ENCODE data around the gene UNC119. TPM values are rescaled to one million over a fixed set of nuclear protein-coding genes. Genes with fewer than 3 reads are reported as not detected.

Gene UNC119
- polyA plus RNA-seq, 3 donors = 12.5 to 16.6 (median 15.0) TPM

DNA sequence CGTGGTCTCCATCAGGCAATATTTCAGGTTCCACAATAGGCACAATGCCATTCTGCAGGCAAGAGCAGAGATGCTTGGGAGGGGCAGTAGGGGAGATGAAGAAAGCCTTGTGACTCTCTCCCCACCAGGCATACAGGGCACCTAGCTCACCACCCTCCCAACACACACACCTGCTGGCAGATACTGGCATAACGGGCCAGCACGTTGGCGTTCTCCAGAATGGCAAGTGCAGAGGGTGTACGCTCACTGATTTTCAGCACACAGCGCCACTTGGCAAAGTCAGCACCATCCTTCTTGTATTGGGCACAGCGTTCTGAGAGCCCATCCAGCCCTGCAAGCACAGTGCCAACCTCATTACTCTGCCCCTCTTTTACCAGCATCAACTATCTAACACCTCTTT lies 22.1 kb upstream of the UNC119 start:
- 85 to 96% (median 93%) methylated on average over 7 of the region's 7 CpGs for WGBS, 3 donors
- H3K27ac ChIP-seq (ENCODE audit: low read depth, low read length) = no peak overlapping the region

DNA sequence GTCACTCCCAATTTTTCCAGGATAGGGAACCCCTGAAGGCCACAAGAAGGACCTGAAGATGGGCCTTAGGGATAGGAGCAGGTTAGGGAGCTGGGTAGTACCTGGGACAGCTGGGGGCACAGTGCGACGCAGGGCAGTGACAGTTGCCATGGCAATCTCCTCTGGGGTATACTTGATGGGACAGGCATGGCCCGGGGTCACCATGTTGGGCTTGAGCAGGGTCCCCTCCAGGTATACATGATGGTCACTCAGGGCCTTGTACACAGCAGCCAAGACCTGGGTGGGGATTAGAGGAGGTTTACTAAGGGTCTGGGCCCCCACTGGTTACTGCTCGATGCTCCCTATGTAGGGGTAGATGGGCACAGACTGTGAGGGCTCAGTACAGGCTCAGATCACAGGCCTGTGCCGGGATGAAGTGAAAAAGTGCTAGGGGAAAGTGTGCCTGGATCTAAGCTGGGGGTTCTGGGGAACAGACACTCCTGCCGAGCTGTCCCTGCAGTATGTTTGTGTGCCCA lies 21.6 kb upstream of the UNC119 start:
- 92 to 98% (median 94%) methylated on average over 6 of the region's 6 CpGs for WGBS, 3 donors
- H3K27ac ChIP-seq (ENCODE audit: low read depth, low read length) = no peak overlapping the region

- 92 to 98% (median 95%) methylated on average over 9 of the region's 9 CpGs for WGBS, 3 donors
These were observed 21.1 kb upstream of the UNC119 start for GRCh38 chr17:28573521-28573920.

DNA sequence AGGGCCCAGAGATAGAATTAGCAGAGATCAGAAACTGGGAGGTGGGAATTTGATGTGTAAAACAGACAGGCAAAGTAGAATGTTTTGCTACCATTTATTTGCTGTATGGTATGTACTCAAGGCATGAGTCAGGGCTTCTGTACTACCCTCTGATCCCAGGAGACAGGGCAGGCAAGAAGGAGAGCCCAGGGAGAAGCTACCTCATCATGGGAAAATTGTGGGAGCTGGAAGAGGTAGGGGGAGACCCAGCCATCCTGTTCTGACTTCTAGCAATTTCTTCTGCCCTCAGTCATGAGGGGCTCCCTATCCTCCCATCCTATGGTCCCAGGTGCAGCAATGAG lies 20.6 kb upstream of the UNC119 start:
- no peak overlapping the region for H3K27ac ChIP-seq (ENCODE audit: low read depth, low read length)

More at GRCh38 chr17:28573521-28573920, 21.1 kb upstream of the UNC119 start:
- no peak overlapping the region for H3K27ac ChIP-seq (ENCODE audit: low read depth, low read length)

GRCh38 chr17:28572259-28573039 lies 20.0 kb upstream of the UNC119 start:
- no peak overlapping the region for H3K27ac ChIP-seq (ENCODE audit: low read depth, low read length)
- WGBS, 3 donors = 62 to 79% (median 74%) methylated on average over 5 of the region's 5 CpGs

GRCh38 chr17:28571361-28572122 lies 19.1 kb upstream of the UNC119 start, which contains the start of gene PIGS:
Gene PIGS, minus strand, starts transcription at chr17:28571524. Its CDS starts 28 bp downstream, at chr17:28571496.
- WGBS, 3 donors = 1% methylated on average over 39 to 49 of the region's 49 CpGs
- no peak within 1 kb of the TSS for H3K27ac ChIP-seq (ENCODE audit: low read depth, low read length)

DNA sequence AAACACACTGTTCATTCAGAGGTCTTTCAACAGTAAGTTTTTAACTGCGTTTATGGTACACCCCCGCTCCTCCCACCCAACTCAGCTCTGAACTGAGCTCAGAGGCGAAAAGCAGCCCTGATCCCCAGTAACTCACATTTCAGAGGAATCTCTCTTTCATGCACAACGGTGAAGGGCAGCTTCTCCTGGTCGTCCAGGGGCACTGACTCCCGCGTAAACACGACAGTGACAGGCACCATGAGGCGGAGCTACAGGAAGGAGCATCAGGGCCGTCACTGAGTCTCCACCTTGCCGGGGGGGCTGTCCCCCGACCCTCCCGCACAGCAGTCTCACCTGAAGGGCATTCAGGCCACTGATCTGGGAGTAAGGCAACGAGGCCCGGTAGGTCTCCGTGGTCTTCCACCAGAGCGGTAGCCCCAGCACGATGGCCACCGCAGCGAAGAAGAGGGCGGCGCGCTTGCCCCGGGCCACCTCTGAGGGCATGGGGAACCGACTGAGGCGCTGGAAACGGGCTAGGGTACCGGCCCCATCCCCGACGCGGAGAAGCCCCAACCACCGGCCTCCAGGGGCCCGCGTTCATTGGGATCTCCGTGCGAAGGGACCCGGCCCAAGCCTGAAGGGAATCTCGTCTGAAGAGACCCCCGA lies 18.4 kb upstream of the UNC119 start:
- WGBS, 3 donors = 1 to 2% (median 1%) methylated on average over 38 to 39 of the region's 39 CpGs
- no peak overlapping the region for H3K27ac ChIP-seq (ENCODE audit: low read depth, low read length)

- WGBS, 3 donors = 89 to 100% (median 100%) methylated on average over 1 of the region's 1 CpG
- no peak overlapping the region for H3K27ac ChIP-seq (ENCODE audit: low read depth, low read length)
These were observed 17.0 kb upstream of the UNC119 start for GRCh38 chr17:28569446-28569845.

- 70 to 88% (median 76%) methylated on average over 3 of the region's 3 CpGs for WGBS, 3 donors
- H3K27ac ChIP-seq (ENCODE audit: low read depth, low read length) = no peak overlapping the region
These were observed 15.2 kb upstream of the UNC119 start for GRCh38 chr17:28567604-28568003.

DNA sequence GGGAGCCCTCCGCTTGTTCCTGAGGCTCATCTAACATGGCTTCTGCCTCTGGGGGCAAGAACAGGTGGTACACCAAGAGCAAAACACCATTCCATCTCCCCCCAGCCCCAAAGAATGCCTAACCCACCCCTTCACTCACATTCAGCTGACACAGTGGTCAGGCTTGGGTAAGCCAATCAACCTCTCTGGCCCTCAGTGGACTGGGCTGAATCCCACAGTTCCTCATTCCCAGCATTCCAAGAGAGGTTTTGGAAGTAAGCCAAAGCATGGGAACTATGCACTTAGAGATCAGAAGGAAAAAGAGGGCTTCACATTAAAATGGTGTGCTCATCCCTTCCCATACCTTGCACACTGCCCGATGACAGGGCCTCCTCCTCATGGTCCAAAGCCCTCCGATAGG lies 11.1 kb upstream of the UNC119 start:
- 78 to 86% (median 82%) methylated on average over 3 of the region's 3 CpGs for WGBS, 3 donors
- no peak overlapping the region for H3K27ac ChIP-seq (ENCODE audit: low read depth, low read length)

- 91 to 97% (median 95%) methylated on average over 3 of the region's 3 CpGs for WGBS, 3 donors
- H3K27ac ChIP-seq (ENCODE audit: low read depth, low read length) = no peak overlapping the region
These were observed 2.6 kb upstream of the UNC119 start for GRCh38 chr17:28555022-28555421.

GRCh38 chr17:28554565-28554964 lies 2.1 kb upstream of the UNC119 start:
- 84 to 89% (median 87%) methylated on average over 6 of the region's 6 CpGs for WGBS, 3 donors

DNA sequence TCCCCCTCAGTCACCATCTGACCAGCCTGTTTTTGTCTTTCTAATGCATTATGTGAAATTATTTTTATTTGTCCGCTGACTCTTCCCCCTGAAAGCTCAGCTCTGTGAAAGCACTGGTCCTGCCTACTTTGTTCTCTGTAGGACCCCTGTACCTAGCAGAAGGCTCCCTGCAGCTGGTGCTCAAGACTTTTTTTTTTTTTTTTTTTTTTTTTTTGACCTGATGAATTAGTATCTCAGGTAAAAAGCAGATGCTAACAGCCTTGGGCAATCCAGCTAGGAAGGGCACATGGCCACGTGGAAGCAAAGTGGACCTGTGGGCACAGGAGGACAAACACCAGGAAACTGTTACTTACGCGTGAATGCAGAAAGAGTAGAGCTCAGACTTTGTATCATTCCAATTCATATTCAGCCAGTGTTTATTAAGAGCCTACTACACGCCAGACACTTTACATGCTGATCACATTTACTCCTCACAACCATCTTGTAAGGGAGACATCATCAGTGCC lies 629 bp upstream of the UNC119 start:
- H3K27ac ChIP-seq (ENCODE audit: low read depth, low read length) = no peak overlapping the region
- 88 to 94% (median 94%) methylated on average over 5 of the region's 5 CpGs for WGBS, 3 donors

More at GRCh38 chr17:28554565-28554964, 2.1 kb upstream of the UNC119 start:
- H3K27ac ChIP-seq (ENCODE audit: low read depth, low read length) = no peak overlapping the region

DNA sequence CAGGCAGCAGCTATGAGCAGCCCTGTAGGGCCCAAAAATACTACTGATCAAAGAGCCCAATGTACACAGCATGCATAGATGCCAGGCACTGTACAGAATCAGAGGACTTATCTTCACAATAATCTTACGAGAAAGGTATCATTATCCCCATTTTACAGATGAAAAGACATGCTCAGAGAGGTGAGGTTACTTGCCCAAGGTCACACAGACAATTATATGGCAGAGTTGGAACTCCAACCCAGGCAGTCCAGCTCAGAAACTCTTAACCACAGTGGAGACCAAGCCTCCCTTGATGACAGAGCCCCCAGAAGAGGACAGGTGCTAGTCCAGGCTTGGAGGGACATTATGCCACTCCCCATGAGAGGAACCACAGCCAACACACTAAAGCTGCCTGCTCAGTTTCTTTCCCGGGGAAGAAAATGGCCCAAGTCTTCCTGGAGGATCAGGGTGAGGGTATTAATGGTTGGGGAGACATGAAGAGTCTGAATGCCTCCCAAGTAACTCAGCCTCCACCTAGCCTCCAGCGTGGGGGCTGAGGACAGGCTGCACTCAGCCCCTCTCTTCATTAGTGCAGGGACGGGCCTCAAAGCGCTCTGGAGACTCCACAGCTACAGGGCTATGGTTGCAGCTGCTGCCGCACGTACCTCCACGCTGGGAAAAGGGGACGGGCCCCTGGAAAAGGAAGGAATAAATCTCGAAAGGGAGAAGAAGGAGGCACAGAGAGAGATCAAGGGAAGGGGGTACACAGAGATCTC lies 826 bp downstream of the UNC119 start:
- no peak overlapping the region for H3K27ac ChIP-seq (ENCODE audit: low read depth, low read length)
- 14 to 22% (median 18%) methylated on average over 10 of the region's 10 CpGs for WGBS, 3 donors

- WGBS, 3 donors = 92 to 100% (median 93%) methylated on average over 1 of the region's 1 CpG
- no peak overlapping the region for H3K27ac ChIP-seq (ENCODE audit: low read depth, low read length)
These were observed 1.6 kb downstream of the UNC119 start for GRCh38 chr17:28550858-28551257.

DNA sequence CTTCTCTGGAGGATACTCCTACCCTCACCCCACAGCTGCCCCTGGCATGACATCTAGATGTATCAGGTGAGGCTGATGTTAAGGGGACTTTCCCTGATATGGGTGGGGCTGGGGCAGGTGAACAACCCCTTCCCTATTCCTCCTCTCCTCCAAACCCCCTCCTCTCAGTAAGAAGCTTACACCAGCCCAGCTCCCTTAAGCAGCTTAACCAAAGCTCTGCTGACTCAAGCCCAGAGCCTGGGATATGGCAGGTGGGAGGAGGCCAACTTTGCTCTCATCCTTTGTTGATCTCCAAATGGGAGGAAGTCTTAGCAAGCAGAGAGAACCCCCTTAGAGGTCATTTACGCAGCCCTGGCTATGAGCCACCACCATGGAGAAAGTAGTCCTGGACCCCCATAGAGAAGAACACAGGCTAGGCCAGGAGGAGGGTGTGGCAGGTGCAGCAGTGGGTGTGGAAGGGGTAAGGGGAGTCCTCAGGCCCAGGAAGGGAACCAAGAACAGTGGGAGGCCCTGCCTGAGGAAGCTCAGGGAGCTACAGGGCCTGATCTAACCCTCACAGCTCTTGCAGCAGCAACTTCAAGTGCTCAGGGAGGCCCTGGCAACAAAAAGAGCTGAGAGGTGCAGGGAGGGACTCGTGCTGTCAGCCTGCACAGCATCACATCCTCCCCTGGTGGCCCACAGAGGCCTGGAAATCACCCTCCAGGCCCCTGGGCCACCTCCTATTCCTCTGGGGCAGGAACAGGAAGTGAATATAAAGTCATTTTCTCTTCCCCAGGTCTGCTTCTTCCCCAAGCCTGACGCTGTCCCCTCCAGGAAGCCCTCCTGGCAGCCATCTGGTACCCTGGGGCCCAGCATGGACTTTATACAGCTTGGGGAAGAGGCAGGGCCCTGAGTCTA lies 2.9 kb downstream of the UNC119 start:
- WGBS, 3 donors = 60 to 75% (median 63%) methylated on average over 3 of the region's 3 CpGs
- H3K27ac ChIP-seq (ENCODE audit: low read depth, low read length) = no peak overlapping the region

DNA sequence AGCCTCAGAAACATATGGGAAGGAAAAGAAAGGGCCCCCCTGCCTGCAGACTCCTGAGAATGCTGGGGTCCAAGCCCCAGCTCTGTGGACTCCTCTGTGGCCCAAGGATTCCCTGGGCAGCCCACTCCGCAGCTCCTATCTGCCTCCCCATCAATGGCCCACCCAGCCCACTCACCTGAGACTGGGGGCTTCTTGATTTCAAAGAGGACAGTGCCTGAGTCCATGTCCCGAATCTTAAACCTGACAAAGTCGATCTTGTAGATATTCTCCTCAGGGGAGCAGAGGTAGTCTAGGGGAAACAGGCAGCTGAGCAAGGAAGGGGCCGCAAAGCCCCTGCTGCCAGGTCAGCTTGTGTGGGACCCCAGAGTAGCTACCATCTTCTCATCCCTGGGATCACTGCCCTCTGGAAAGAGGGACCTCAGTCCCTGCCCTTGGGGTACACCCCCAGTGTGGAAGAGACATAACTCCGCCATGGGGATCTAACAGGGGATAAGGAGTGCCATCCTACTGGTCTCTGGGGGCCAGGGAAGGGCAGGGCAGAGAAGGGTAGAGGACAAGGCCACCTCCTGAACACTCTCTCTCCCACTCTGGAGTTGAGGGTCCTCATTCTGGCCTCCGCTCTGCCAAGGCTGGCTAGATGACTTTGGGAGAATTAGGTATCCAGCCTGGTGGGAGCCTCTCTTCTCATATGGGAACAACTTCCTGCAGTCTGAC lies 3.9 kb downstream of the UNC119 start:
- H3K27ac ChIP-seq (ENCODE audit: low read depth, low read length) = no peak overlapping the region
- WGBS, 3 donors = 81 to 94% (median 92%) methylated on average over 6 of the region's 6 CpGs

Data from adipose tissue (tissue), 3 donors.